ENCODE results near the gene DOCK4. TPM values are rescaled to one million over a fixed set of nuclear protein-coding genes. Genes with fewer than 3 reads are reported as not detected.

The DOCK4 gene
- total and polyA plus RNA-seq, 9 donors: 8.2 to 14.0 (median 10.0) TPM

GRCh38 chr7:111753968-111754367, 452.2 kb downstream of the DOCK4 start:
- H3K9me3 ChIP-seq (replicated peaks; ENCODE audit: control insufficient read depth, low read depth, low read length): no peaks in the 10 kb centered on the region
- H3K27me3 ChIP-seq (ENCODE audit: control insufficient read depth, insufficient read depth, low read length): no peaks in the 10 kb centered on the region
- 100% methylated on average over 1 of the region's 3 CpGs for WGBS (ENCODE audit: insufficient coverage)
- H3K4me1 ChIP-seq (ENCODE audit: control insufficient read depth, insufficient read depth, low read length): no peaks in the 10 kb centered on the region
- no peak for DNase-seq
- no peak overlapping the region for H3K4me3 ChIP-seq (ENCODE audit: low read length)
- peaks cover 5% of the 10 kb centered on the region for H3K36me3 ChIP-seq (ENCODE audit: control insufficient read depth, insufficient read depth, low read length)
- H3K27ac ChIP-seq (ENCODE audit: low read length): no peak overlapping the region

- Histone ChIP-seq H3K4me3 (ENCODE audit: low read length) (no peak overlapping the region), H3K9me3 (replicated peaks; ENCODE audit: control insufficient read depth, low read depth, low read length) (no peaks in the 10 kb centered on the region), H3K4me1 (ENCODE audit: control insufficient read depth, insufficient read depth, low read length) (no peaks in the 10 kb centered on the region), H3K27me3 (ENCODE audit: control insufficient read depth, insufficient read depth, low read length) (no peaks in the 10 kb centered on the region), H3K36me3 (ENCODE audit: control insufficient read depth, insufficient read depth, low read length) (no peaks in the 10 kb centered on the region), H3K27ac (ENCODE audit: low read length) (no peak overlapping the region)
- DNase-seq: peak; percentile 31
- 8% methylated on average over 3 of the region's 4 CpGs for WGBS (ENCODE audit: insufficient coverage)
Measured at GRCh38 chr7:111752022-111752582, 454.1 kb downstream of the DOCK4 start.

GRCh38 chr7:111750878-111751277, 455.3 kb downstream of the DOCK4 start:
- Histone ChIP-seq H3K27me3 (ENCODE audit: control insufficient read depth, insufficient read depth, low read length) (no peaks in the 10 kb centered on the region), H3K4me3 (ENCODE audit: low read length) (no peak overlapping the region), H3K36me3 (ENCODE audit: control insufficient read depth, insufficient read depth, low read length) (no peaks in the 10 kb centered on the region), H3K4me1 (ENCODE audit: control insufficient read depth, insufficient read depth, low read length) (no peaks in the 10 kb centered on the region), H3K27ac (ENCODE audit: low read length) (no peak overlapping the region), H3K9me3 (replicated peaks; ENCODE audit: control insufficient read depth, low read depth, low read length) (no peaks in the 10 kb centered on the region)
- no CpG with 5 or more reads among the region's 2 CpGs for WGBS (ENCODE audit: insufficient coverage)
- no peak for DNase-seq

- Histone ChIP-seq H3K36me3 (ENCODE audit: control insufficient read depth, insufficient read depth, low read length) (no peaks in the 10 kb centered on the region), H3K9me3 (replicated peaks; ENCODE audit: control insufficient read depth, low read depth, low read length) (no peaks in the 10 kb centered on the region), H3K27me3 (ENCODE audit: control insufficient read depth, insufficient read depth, low read length) (no peaks in the 10 kb centered on the region), H3K27ac (ENCODE audit: low read length) (no peak overlapping the region), H3K4me3 (ENCODE audit: low read length) (no peak overlapping the region), H3K4me1 (ENCODE audit: control insufficient read depth, insufficient read depth, low read length) (no peaks in the 10 kb centered on the region)
- DNase-seq: no peak
- WGBS (ENCODE audit: insufficient coverage): no CpG with 5 or more reads among the region's 4 CpGs
Measured at GRCh38 chr7:111750228-111750627, 456.0 kb downstream of the DOCK4 start.

GRCh38 chr7:111749625-111750024, 456.6 kb downstream of the DOCK4 start:
- no peak for DNase-seq
- Histone ChIP-seq H3K4me1 (ENCODE audit: control insufficient read depth, insufficient read depth, low read length) (no peaks in the 10 kb centered on the region), H3K27me3 (ENCODE audit: control insufficient read depth, insufficient read depth, low read length) (no peaks in the 10 kb centered on the region), H3K4me3 (ENCODE audit: low read length) (no peak overlapping the region), H3K9me3 (replicated peaks; ENCODE audit: control insufficient read depth, low read depth, low read length) (no peaks in the 10 kb centered on the region), H3K36me3 (ENCODE audit: control insufficient read depth, insufficient read depth, low read length) (no peaks in the 10 kb centered on the region), H3K27ac (ENCODE audit: low read length) (no peak overlapping the region)
- no CpG with 5 or more reads among the region's 2 CpGs for WGBS (ENCODE audit: insufficient coverage)

- Histone ChIP-seq H3K4me1 (ENCODE audit: control insufficient read depth, insufficient read depth, low read length) (no peaks in the 10 kb centered on the region), H3K36me3 (ENCODE audit: control insufficient read depth, insufficient read depth, low read length) (peaks cover 2% of the 10 kb centered on the region), H3K4me3 (ENCODE audit: low read length) (no peak overlapping the region), H3K27me3 (ENCODE audit: control insufficient read depth, insufficient read depth, low read length) (no peaks in the 10 kb centered on the region), H3K27ac (ENCODE audit: low read length) (no peak overlapping the region), H3K9me3 (replicated peaks; ENCODE audit: control insufficient read depth, low read depth, low read length) (no peaks in the 10 kb centered on the region)
- DNase-seq: no peak
Measured at GRCh38 chr7:111747718-111748117, 458.5 kb downstream of the DOCK4 start.

GRCh38 chr7:111746950-111747349, 459.2 kb downstream of the DOCK4 start:
- Histone ChIP-seq H3K36me3 (ENCODE audit: control insufficient read depth, insufficient read depth, low read length) (peaks cover 2% of the 10 kb centered on the region), H3K27ac (ENCODE audit: low read length) (no peak overlapping the region), H3K9me3 (replicated peaks; ENCODE audit: control insufficient read depth, low read depth, low read length) (no peaks in the 10 kb centered on the region), H3K4me1 (ENCODE audit: control insufficient read depth, insufficient read depth, low read length) (no peaks in the 10 kb centered on the region), H3K27me3 (ENCODE audit: control insufficient read depth, insufficient read depth, low read length) (no peaks in the 10 kb centered on the region), H3K4me3 (ENCODE audit: low read length) (no peak overlapping the region)
- 67% methylated on average over 1 of the region's 4 CpGs for WGBS (ENCODE audit: insufficient coverage)
- no peak for DNase-seq

- H3K27ac ChIP-seq (ENCODE audit: low read length): no peak overlapping the region
- H3K4me1 ChIP-seq (ENCODE audit: control insufficient read depth, insufficient read depth, low read length): no peaks in the 10 kb centered on the region
- no peaks in the 10 kb centered on the region for H3K9me3 ChIP-seq (replicated peaks; ENCODE audit: control insufficient read depth, low read depth, low read length)
- DNase-seq: no peak
- no peaks in the 10 kb centered on the region for H3K27me3 ChIP-seq (ENCODE audit: control insufficient read depth, insufficient read depth, low read length)
- no peak overlapping the region for H3K4me3 ChIP-seq (ENCODE audit: low read length)
- H3K36me3 ChIP-seq (ENCODE audit: control insufficient read depth, insufficient read depth, low read length): peaks cover 2% of the 10 kb centered on the region
- WGBS (ENCODE audit: insufficient coverage): no CpG with 5 or more reads among the region's 2 CpGs
Measured at GRCh38 chr7:111744501-111745155, 461.6 kb downstream of the DOCK4 start.

- WGBS (ENCODE audit: insufficient coverage): 83% methylated on average over 1 of the region's 7 CpGs
- H3K27me3 ChIP-seq (ENCODE audit: control insufficient read depth, insufficient read depth, low read length): no peaks in the 10 kb centered on the region
- no peaks in the 10 kb centered on the region for H3K9me3 ChIP-seq (replicated peaks; ENCODE audit: control insufficient read depth, low read depth, low read length)
- H3K4me1 ChIP-seq (ENCODE audit: control insufficient read depth, insufficient read depth, low read length): no peaks in the 10 kb centered on the region
- no peak overlapping the region for H3K27ac ChIP-seq (ENCODE audit: low read length)
- H3K4me3 ChIP-seq (ENCODE audit: low read length): no peak overlapping the region
- DNase-seq: no peak
- H3K36me3 ChIP-seq (ENCODE audit: control insufficient read depth, insufficient read depth, low read length): peaks cover 2% of the 10 kb centered on the region
Measured at GRCh38 chr7:111743244-111743847, 462.9 kb downstream of the DOCK4 start.

GRCh38 chr7:111741811-111742240, 464.4 kb downstream of the DOCK4 start:
- peak; percentile 73 for DNase-seq
- Histone ChIP-seq H3K4me3 (ENCODE audit: low read length) (no peak overlapping the region), H3K27ac (ENCODE audit: low read length) (no peak overlapping the region), H3K4me1 (ENCODE audit: control insufficient read depth, insufficient read depth, low read length) (no peaks in the 10 kb centered on the region), H3K36me3 (ENCODE audit: control insufficient read depth, insufficient read depth, low read length) (peaks cover 2% of the 10 kb centered on the region), H3K9me3 (replicated peaks; ENCODE audit: control insufficient read depth, low read depth, low read length) (no peaks in the 10 kb centered on the region), H3K27me3 (ENCODE audit: control insufficient read depth, insufficient read depth, low read length) (no peaks in the 10 kb centered on the region)
- no CpG with 5 or more reads among the region's 8 CpGs for WGBS (ENCODE audit: insufficient coverage)
